Hippocampal formation (tissue), 2 donors: ENCODE measurements around the gene CARHSP1.
"Not testable (repeated sequence)": the region's sequence is repeated elsewhere in the genome, so short reads cannot be mapped to it uniquely, and the experiment has no call there.

Experiments used
- DNase-seq, 2 donors: peaks; one replicate each; lab custom pipeline; 2025; lab: John Stamatoyannopoulos, UW

Gene CARHSP1

GRCh38 chr16:8893426-8893825 lies 24.6 kb upstream of the CARHSP1 start:
- no peak for DNase-seq

GRCh38 chr16:8892101-8892575 lies 23.3 kb upstream of the CARHSP1 start:
- no peak for DNase-seq

- DNase-seq, result no peak
These were observed 21.7 kb upstream of the CARHSP1 start for GRCh38 chr16:8890549-8890921.

GRCh38 chr16:8889893-8890548 lies 21.2 kb upstream of the CARHSP1 start:
- DNase-seq, result no peak

GRCh38 chr16:8888951-8889892 lies 20.4 kb upstream of the CARHSP1 start:
- DNase-seq, result no peak

- DNase-seq, result peak; percentile 45 to 67
These were observed 19.2 kb upstream of the CARHSP1 start for GRCh38 chr16:8887952-8888560.

GRCh38 chr16:8887431-8887765 lies 18.6 kb upstream of the CARHSP1 start:
- DNase-seq, result no peak

- DNase-seq, result no peak
These were observed 18.0 kb upstream of the CARHSP1 start for GRCh38 chr16:8886593-8887430.

GRCh38 chr16:8885674-8886592 lies 17.1 kb upstream of the CARHSP1 start:
- DNase-seq, result no peak

- DNase-seq, result no peak
These were observed 14.0 kb upstream of the CARHSP1 start for GRCh38 chr16:8882725-8883377.

- DNase-seq, result no peak
These were observed 13.3 kb upstream of the CARHSP1 start, which contains the start of gene LITAFD for GRCh38 chr16:8882041-8882617. Gene LITAFD, plus strand, starts transcription at chr16:8882351. Its CDS starts 2,005 bp downstream, at chr16:8884356.

GRCh38 chr16:8880839-8881510 lies 12.2 kb upstream of the CARHSP1 start:
- DNase-seq, result no peak

GRCh38 chr16:8878523-8878911 lies 9.7 kb upstream of the CARHSP1 start:
- DNase-seq, result no peak

GRCh38 chr16:8877894-8878522 lies 9.2 kb upstream of the CARHSP1 start:
- DNase-seq, result no peak

- DNase-seq, result not testable (repeated sequence)
These were observed 6.5 kb upstream of the CARHSP1 start for GRCh38 chr16:8875317-8875716.

GRCh38 chr16:8874388-8874787 lies 5.6 kb upstream of the CARHSP1 start:
- no peak for DNase-seq

- DNase-seq, result not testable (repeated sequence)
These were observed 5.0 kb upstream of the CARHSP1 start for GRCh38 chr16:8873866-8874195.

GRCh38 chr16:8872967-8873865 lies 4.4 kb upstream of the CARHSP1 start:
- DNase-seq, result no peak
